Choroid plexus epithelial cell (primary cell): ENCODE measurements around the gene SLC38A4.

Experiments
- DNase-seq: peaks from one replicate; pipeline ENCODE4 v3.0.0-alpha.2; 2010; ENCODE audit warnings: low read depth
- H3K4me3 ChIP-seq: 2 replicates; pipeline ENCODE4 v1.5.1; 2011; ENCODE audit warnings: low read depth, mild to moderate bottlenecking, control low read depth, low read length, moderate library complexity
- TF ChIP-seq, protein P1 (sequence below): conservative IDR thresholded peaks from 2 replicates; pipeline ENCODE4 v1.5.1; 2011; ENCODE audit warnings: low read depth, mild to moderate bottlenecking, control low read depth, inconsistent platforms, low read length, moderate library complexity

Gene SLC38A4

DNA sequence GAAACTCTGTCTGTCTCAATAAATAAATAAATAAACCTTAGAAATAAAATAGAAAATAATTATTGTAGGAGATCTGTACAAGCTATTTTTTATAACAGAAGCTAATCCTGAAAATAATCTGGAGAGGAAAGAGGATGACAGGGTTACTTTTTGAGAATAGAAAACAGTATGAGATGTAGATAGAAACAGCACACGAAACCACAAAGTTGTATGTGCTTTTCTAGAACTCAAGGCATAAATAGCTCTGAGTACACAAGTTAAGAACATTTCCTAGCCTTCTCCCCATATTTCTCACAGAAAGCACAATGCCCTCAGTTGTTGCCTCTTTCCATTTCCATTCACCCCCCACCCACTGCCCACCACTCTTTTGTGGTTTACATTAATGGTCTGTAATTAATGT is 35.7 kb downstream of the SLC38A4 start:
- no peak overlapping the region for H3K4me3 ChIP-seq
- TF ChIP-seq, protein P1, sequence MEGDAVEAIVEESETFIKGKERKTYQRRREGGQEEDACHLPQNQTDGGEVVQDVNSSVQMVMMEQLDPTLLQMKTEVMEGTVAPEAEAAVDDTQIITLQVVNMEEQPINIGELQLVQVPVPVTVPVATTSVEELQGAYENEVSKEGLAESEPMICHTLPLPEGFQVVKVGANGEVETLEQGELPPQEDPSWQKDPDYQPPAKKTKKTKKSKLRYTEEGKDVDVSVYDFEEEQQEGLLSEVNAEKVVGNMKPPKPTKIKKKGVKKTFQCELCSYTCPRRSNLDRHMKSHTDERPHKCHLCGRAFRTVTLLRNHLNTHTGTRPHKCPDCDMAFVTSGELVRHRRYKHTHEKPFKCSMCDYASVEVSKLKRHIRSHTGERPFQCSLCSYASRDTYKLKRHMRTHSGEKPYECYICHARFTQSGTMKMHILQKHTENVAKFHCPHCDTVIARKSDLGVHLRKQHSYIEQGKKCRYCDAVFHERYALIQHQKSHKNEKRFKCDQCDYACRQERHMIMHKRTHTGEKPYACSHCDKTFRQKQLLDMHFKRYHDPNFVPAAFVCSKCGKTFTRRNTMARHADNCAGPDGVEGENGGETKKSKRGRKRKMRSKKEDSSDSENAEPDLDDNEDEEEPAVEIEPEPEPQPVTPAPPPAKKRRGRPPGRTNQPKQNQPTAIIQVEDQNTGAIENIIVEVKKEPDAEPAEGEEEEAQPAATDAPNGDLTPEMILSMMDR = no peak
- no peak for DNase-seq

GRCh38 chr12:46788072-46788887 is 37.5 kb downstream of the SLC38A4 start:
- DNase-seq = peak; percentile 79
- no peak overlapping the region for H3K4me3 ChIP-seq
- TF ChIP-seq, protein P1 = no peak

GRCh38 chr12:46787496-46788055 is 38.2 kb downstream of the SLC38A4 start:
- TF ChIP-seq, protein P1 = no peak
- DNase-seq = peak; percentile 23
- no peak overlapping the region for H3K4me3 ChIP-seq

- H3K4me3 ChIP-seq = no peak overlapping the region
- peak; percentile 81 for DNase-seq
- TF ChIP-seq, protein P1 = no peak
Measured at GRCh38 chr12:46786774-46787173, 39.0 kb downstream of the SLC38A4 start.

GRCh38 chr12:46785382-46785781 is 40.4 kb downstream of the SLC38A4 start:
- no peak overlapping the region for H3K4me3 ChIP-seq
- TF ChIP-seq, protein P1 = no peak
- no peak for DNase-seq

DNA sequence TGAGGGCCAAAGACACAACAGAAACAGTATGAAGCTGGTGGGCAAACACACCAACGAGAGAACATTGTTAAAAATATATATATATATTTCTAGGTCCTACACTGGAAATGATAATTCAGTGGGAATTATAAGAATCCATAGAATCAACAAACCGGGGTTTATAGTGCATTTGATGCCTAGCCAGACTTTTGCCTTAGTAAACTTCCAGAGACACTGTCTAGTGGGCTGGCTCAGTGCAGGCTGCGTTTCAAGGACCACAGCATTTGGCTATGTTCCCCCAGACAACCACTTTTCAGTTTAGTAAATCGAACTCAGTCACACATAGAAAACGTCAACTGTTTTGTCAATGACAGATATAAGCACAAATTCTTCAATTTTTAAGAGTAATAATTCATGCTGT is 41.9 kb downstream of the SLC38A4 start:
- TF ChIP-seq, protein P1 = no peak
- peak; percentile 52 for DNase-seq
- H3K4me3 ChIP-seq = no peak overlapping the region

- no peak overlapping the region for H3K4me3 ChIP-seq
- no peak for DNase-seq
- TF ChIP-seq, protein P1 = no peak
Measured at GRCh38 chr12:46779879-46780278, 45.9 kb downstream of the SLC38A4 start.
